Stomach smooth muscle (tissue), 2 donors: ENCODE data around the gene VTN.
A peak's percentile ranks its signal among the peaks of the same experiment; 100 is the strongest.

ENCODE experiments used
- H3K27ac ChIP-seq: one replicate; pipeline ENCODE4 v1.7.0; 2013; ENCODE audit warnings: mild to moderate bottlenecking, low read length, inconsistent platforms
- H3K27me3 ChIP-seq, 2 donors: one replicate each; pipeline ENCODE4 v1.7.0; 2013; ENCODE audit warnings: low read length in 2 of 2; ENCODE audit not compliant: insufficient read depth in 2 of 2, control insufficient read depth in 1 of 2
- H3K36me3 ChIP-seq, 2 donors: one replicate each; pipeline ENCODE4 v1.7.0; 2013; ENCODE audit warnings: low read length in 2 of 2; ENCODE audit not compliant: control insufficient read depth in 2 of 2, insufficient read depth in 2 of 2
- H3K4me1 ChIP-seq: one replicate; pipeline ENCODE4 v1.7.0; 2013; ENCODE audit warnings: low read length; ENCODE audit not compliant: control insufficient read depth, insufficient read depth
- H3K4me3 ChIP-seq, 2 donors: one replicate each; pipeline ENCODE4 v1.7.0; 2013; ENCODE audit warnings: low read length in 2 of 2
- H3K9ac ChIP-seq, 2 donors: one replicate each; pipeline ENCODE4 v1.7.0; 2013; ENCODE audit warnings: low read length in 2 of 2, mild to moderate bottlenecking in 1 of 2
- H3K9me3 ChIP-seq, 2 donors: one replicate each; pipeline ENCODE4 v1.7.0; 2013; ENCODE audit warnings: low read length in 2 of 2; ENCODE audit not compliant: control insufficient read depth in 2 of 2
- donor health status: healthy.
- donor health status: Pancreatic carcinoma.

VTN gene

GRCh38 chr17:28385037-28385400 is 14.9 kb upstream of the VTN start:
- Histone ChIP-seq H3K9ac (no peak overlapping the region), H3K4me1 (peaks cover 8% of the 10 kb centered on the region), H3K36me3 (peaks cover 8 to 12% of the 10 kb centered on the region in 2 donors), H3K4me3 (peak overlapping the region; percentile 12 to 59), H3K9me3 (no peaks in the 10 kb centered on the region), H3K27me3 (no peaks in the 10 kb centered on the region), H3K27ac (no peak overlapping the region)

- H3K36me3 ChIP-seq, result peaks cover 4 to 12% of the 10 kb centered on the region in 2 donors
- H3K4me3 ChIP-seq, result peak overlapping the region; percentile 12 to 59
- H3K4me1 ChIP-seq, result peaks cover 8% of the 10 kb centered on the region
- peak overlapping the region in 1 of 2 donors; percentile 21 for H3K9ac ChIP-seq
- no peaks in the 10 kb centered on the region for H3K27me3 ChIP-seq
- no peak overlapping the region for H3K27ac ChIP-seq
- H3K9me3 ChIP-seq, result no peaks in the 10 kb centered on the region
Observed at GRCh38 chr17:28384281-28385036, 14.4 kb upstream of the VTN start.

DNA sequence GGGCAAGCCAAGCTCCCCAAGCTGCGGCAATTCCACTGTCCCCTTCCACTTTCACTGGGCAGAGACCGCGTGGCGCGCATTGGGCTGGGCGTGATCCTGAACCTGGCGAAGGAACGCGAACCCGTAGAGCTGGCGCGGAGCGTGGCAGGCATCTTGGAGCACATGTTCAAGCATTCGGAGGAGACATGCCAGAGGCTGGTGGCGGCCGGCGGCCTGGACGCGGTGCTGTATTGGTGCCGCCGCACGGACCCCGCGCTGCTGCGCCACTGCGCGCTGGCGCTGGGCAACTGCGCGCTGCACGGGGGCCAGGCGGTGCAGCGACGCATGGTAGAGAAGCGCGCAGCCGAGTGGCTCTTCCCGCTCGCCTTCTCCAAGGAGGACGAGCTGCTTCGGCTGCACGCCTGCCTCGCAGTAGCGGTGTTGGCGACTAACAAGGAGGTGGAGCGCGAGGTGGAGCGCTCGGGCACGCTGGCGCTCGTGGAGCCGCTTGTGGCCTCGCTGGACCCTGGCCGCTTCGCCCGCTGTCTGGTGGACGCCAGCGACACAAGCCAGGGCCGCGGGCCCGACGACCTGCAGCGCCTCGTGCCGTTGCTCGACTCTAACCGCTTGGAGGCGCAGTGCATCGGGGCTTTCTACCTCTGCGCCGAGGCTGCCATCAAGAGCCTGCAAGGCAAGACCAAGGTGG is 11.2 kb upstream of the VTN start:
- Histone ChIP-seq H3K9me3 (no peaks in the 10 kb centered on the region), H3K27ac (no peak overlapping the region), H3K4me3 (peak overlapping the region in 1 of 2 donors; percentile 8), H3K27me3 (no peaks in the 10 kb centered on the region), H3K9ac (no peak overlapping the region), H3K4me1 (peaks cover 8% of the 10 kb centered on the region), H3K36me3 (no peaks in the 10 kb centered on the region)

DNA sequence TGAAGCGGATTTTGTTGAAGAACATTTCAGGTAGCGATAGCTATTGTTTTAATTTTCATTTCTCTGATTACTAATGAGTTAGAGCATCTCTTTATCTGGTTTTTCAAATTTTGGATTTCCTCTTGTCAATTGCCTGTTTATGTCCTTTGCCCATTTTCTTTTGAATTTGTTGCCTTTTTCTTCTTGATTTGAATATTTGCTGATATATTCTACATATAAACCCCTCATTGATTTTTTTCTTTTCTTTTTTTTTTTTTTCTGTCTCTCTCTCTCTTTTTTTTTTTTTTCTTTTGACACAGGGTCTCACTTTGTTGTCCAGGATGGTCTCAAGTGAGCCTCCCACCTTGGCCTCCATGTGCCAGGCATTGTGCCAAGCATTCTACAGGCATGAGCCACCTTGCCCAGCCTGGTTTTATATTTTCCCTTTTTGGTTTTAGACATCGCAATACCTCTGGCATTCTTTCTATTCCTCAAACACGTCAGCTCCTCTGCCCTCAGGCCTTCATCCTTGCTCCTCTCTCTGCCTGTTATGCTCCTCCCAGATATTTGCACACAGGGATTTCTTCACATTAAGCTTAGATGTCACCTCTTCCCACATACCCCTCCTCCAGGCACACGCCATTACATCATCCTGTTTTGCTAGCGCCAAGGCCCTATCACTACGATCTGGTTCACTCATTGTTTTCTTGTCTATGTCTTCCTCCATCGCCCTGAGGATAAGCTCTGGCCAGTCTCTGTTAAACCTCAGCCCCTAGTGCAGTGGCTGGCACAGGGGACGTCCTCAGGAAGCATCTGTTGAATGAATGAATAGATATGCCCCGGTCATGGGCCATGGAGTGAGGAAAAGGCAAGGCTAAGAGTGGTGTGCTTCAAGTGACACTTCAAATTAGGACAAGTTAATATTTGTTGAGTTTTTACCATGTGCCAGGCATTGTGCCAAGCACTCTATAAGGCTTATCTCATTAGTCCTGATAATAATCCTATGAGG is 10.0 kb upstream of the VTN start:
- peaks cover 8% of the 10 kb centered on the region for H3K4me1 ChIP-seq
- no peak overlapping the region for H3K4me3 ChIP-seq
- H3K27ac ChIP-seq, result no peak overlapping the region
- H3K9me3 ChIP-seq, result no peaks in the 10 kb centered on the region
- no peaks in the 10 kb centered on the region for H3K36me3 ChIP-seq
- no peaks in the 10 kb centered on the region for H3K27me3 ChIP-seq
- H3K9ac ChIP-seq, result no peak overlapping the region

DNA sequence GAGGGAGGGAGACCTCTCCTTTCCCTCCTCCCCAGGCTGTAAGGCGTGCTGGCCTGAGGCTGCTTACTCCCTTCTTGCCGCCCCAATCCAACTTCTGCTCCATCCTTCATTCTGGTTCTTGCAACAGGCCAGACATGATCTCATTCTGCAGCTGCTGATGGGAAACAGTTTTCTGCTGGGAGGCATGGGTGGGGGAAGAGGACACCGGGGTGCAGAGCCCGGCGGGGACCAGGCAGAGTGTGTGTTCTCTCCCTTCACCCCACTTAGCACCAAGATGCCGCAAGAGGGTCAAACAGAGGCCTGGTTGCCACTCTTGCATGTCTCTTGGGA is 2.8 kb upstream of the VTN start:
- H3K9me3 ChIP-seq, result no peaks in the 10 kb centered on the region
- H3K9ac ChIP-seq, result peak overlapping the region in 1 of 2 donors; percentile 65
- H3K4me3 ChIP-seq, result peak overlapping the region; percentile 79 to 80
- H3K4me1 ChIP-seq, result peaks cover 25% of the 10 kb centered on the region
- no peak overlapping the region for H3K27ac ChIP-seq
- no peaks in the 10 kb centered on the region for H3K36me3 ChIP-seq
- no peaks in the 10 kb centered on the region for H3K27me3 ChIP-seq

DNA sequence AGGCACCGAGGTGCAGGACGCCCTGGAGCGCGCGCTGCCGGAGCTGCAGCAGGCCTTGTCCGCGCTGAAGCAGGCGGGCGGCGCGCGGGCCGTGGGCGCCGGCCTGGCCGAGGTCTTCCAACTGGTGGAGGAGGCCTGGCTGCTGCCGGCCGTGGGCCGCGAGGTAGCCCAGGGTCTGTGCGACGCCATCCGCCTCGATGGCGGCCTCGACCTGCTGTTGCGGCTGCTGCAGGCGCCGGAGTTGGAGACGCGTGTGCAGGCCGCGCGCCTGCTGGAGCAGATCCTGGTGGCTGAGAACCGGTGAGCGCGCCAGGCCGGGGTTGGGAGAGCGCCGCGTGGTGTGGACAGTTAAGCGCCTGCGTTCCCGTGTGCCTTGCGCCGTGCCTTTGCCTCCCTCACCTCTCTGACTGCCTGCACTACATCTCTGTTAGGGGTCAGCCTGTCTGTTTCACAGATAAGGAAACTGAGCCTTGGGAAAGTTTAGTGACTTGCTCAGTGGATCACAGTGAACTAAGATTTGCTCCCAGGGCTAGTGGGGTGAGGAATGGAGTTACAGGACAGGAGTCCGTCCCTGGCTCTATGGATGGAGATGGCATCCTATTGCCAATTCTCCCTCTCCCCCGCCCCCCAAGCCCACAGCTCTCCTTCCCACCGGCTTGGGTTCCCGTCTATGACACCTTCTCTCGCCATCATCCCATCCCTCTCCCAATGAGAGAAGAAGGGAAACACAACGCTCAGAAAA is 2.3 kb upstream of the VTN start:
- H3K9me3 ChIP-seq, result no peaks in the 10 kb centered on the region
- no peaks in the 10 kb centered on the region for H3K36me3 ChIP-seq
- peaks cover 25% of the 10 kb centered on the region for H3K4me1 ChIP-seq
- peak overlapping the region; percentile 47 to 65 for H3K9ac ChIP-seq
- H3K27me3 ChIP-seq, result no peaks in the 10 kb centered on the region
- peak overlapping the region; percentile 79 to 80 for H3K4me3 ChIP-seq
- peak overlapping the region; percentile 79 for H3K27ac ChIP-seq

DNA sequence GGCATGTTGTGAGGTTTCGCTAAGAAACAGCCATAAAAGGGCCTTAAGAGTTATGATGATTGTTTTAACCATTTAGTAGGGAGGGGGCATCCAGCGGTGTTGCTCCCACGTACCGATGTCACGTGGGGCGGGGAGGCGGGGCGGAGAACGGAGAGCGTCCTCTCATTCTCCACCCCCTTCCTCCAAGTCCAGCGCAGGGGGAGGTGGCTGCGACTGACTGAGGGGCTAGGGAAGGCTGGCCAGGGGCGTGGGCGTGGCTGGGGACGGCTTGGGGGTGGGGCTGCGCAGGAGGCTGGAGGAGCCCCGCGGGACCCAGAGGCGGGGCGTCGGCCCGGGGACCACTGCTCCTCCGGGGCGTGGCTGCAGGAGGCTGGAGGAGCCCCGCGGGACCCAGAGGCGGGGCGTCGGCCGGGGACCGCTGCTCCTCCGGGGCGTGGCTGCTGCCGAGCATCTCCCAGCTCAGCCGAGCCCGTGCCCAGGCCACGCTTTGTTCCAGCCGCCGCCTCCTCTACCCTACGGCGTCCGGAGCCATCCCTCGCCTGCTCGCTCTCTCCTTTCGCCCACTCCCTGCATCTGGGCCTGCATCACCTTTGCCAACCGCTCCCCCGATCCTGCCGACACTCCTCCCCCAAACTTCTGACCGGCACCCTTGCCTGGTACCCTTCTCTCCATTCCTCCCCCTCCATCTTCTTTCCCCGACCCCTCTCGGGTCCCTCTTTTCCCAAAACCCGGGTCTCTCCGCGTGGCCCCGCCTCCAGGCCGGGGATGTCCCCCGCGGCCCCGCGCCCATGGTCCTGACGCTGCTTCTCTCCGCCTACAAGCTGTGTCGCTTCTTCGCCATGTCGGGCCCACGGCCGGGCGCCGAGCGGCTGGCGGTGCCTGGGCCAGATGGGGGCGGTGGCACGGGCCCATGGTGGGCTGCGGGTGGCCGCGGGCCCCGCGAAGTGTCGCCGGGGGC is 1.4 kb upstream of the VTN start, which contains the start of gene SARM1:
Gene SARM1 (plus strand): TSS at position 450 of the 958 bp plus-strand sequence. CDS start 339 bp downstream, at position 789.
- Histone ChIP-seq H3K9ac (peak within 1 kb of the TSS; percentile 58 to 65), H3K4me3 (peak within 1 kb of the TSS; percentile 79 to 80), H3K4me1 (peaks cover 25% of the 10 kb centered on the region), H3K27me3 (no peaks in the 10 kb centered on the region), H3K9me3 (no peaks in the 10 kb centered on the region), H3K27ac (peak within 1 kb of the TSS; percentile 79), H3K36me3 (no peaks in the 10 kb centered on the region)

DNA sequence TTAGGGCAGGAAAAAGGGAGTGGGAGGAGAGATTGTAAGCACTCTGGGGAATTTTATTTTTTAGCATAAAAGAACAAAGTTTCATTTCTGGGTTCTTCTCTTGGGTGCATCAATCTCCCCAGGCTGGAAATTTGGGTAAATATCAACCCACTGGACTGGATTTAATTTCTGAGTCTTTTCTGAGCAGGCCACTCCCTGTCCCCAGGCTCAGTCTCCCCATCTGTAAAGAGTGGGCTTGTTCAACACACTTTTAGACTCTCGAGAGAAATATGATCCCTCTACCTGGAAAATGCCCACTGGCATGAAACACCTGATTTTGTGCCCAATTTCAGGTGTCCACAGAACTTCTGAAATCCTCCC is 617 bp upstream of the VTN start:
- Histone ChIP-seq H3K36me3 (no peaks in the 10 kb centered on the region), H3K27ac (peak overlapping the region; percentile 79), H3K4me3 (peak overlapping the region in 1 of 2 donors; percentile 79), H3K27me3 (no peaks in the 10 kb centered on the region), H3K9me3 (no peaks in the 10 kb centered on the region), H3K9ac (peak overlapping the region; percentile 4 to 58), H3K4me1 (peaks cover 25% of the 10 kb centered on the region)

DNA sequence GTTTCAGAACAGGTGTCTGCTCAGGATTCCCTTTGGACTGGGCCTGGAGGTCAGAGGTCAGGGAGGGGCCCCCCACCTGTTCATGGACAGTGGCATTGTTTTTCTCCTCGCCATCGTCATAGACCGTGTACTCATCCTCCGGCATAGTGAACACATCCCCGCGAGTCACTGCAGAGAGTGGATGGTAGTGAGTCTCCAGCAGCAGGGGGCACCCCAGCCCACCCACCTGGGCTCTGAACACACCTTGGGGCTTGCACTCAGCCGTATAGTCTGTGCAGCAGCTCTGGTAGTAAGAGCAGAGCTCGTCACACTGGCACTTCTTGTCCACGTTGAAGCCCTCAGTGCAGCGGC is 448 bp downstream of the VTN start:
- no peak overlapping the region for H3K4me3 ChIP-seq
- H3K9me3 ChIP-seq, result no peaks in the 10 kb centered on the region
- H3K27ac ChIP-seq, result no peak overlapping the region
- peaks cover 25% of the 10 kb centered on the region for H3K4me1 ChIP-seq
- no peak overlapping the region for H3K9ac ChIP-seq
- peaks cover 0 to 1% of the 10 kb centered on the region in 2 donors for H3K36me3 ChIP-seq
- no peaks in the 10 kb centered on the region for H3K27me3 ChIP-seq
